ENCODE data around the gene PCSK7. TPM values are rescaled to one million over a fixed set of nuclear protein-coding genes. Genes with fewer than 3 reads are reported as not detected.

The PCSK7 gene
- total and polyA plus RNA-seq, 2 donors (not counting 3 experiments of a cell fraction or from before 2014, with no cell fraction given): 40.8 to 72.7 TPM

DNA sequence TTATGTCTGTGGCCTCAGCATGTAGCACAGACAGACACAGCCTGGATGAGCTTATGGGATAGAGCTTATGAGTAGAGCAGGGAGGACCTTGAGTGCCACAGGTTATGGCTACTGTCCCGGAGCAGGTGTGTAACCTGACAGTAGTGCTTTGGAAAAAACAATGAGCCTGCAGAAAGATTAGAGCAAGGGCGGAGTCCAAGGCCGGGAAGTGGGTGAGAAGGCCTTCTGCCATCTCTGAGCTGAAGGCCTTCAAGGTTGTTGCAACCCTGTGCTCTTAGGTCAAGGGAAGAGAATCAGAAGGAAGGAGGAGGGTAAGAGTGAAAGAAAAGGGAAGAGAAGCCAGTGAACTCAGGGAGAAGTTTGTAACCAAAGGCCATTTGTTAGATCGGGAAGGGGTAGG, 36.6 kb downstream of the PCSK7 start:
- BruUV-seq (replicated peaks): no TSS peak
- POLR2A ChIA-PET: no interaction called here
- Histone ChIP-seq H3K79me2 (ENCODE audit: control insufficient read depth, insufficient read depth, low read length) (no peaks in the 10 kb centered on the region), H4K20me1 (replicated peaks; ENCODE audit: control insufficient read depth, extremely low read depth, insufficient read depth, low read length) (no peaks in the 10 kb centered on the region), H3K9ac (replicated peaks; ENCODE audit: extremely low read depth, insufficient read depth, low read length) (no peak overlapping the region), H3K9me1 (replicated peaks; ENCODE audit: control insufficient read depth, extremely low read depth, insufficient read depth, low read length) (no peaks in the 10 kb centered on the region), H3K4me3 (replicated peaks in 1 of 3; ENCODE audit: insufficient read depth in 1 of 3, low read depth in 1 of 3, low read length in 3 of 3) (no peak overlapping the region), H2AFZ (ENCODE audit: low read depth, low read length) (no peak overlapping the region), H3K36me3 (ENCODE audit: control insufficient read depth in 2 of 2, extremely low read depth in 1 of 2, insufficient read depth in 2 of 2, low read length in 2 of 2) (peaks cover 0 to 9% of the 10 kb centered on the region in 2 experiments), H3K4me2 (ENCODE audit: insufficient read depth, low read length) (no peak overlapping the region), H3K27ac (ENCODE audit: insufficient read depth, low read depth, low read length) (no peak overlapping the region), H3K27me3 (ENCODE audit: control insufficient read depth in 2 of 2, insufficient read depth in 2 of 2, low read length in 2 of 2) (no peaks in the 10 kb centered on the region), H3K9me3 (replicated peaks; ENCODE audit: control insufficient read depth, insufficient read depth, low read length) (no peaks in the 10 kb centered on the region), H3K4me1 (ENCODE audit: control insufficient read depth, extremely low read depth, insufficient read depth, low read length) (peaks cover 9% of the 10 kb centered on the region)
- FAIRE-seq (no peak), DNase-seq (ENCODE audit: low read depth, low spot score) (no peak)
- CTCF ChIA-PET: interaction anchor here (1.1 to 1.6 kb wide), 2 partner anchors 14 to 32 kb away, joined by 3 to 5 read pairs; no protein-coding TSS in a partner anchor
- dilution Hi-C loops (cut with MboI; ENCODE audit: extremely low pct_ligation_motif_present, low sequenced_read_pairs): no loop called here
- intact Hi-C loops (cut with micrococcal nuclease): no loop called here
- TF ChIP-seq, protein P1, sequence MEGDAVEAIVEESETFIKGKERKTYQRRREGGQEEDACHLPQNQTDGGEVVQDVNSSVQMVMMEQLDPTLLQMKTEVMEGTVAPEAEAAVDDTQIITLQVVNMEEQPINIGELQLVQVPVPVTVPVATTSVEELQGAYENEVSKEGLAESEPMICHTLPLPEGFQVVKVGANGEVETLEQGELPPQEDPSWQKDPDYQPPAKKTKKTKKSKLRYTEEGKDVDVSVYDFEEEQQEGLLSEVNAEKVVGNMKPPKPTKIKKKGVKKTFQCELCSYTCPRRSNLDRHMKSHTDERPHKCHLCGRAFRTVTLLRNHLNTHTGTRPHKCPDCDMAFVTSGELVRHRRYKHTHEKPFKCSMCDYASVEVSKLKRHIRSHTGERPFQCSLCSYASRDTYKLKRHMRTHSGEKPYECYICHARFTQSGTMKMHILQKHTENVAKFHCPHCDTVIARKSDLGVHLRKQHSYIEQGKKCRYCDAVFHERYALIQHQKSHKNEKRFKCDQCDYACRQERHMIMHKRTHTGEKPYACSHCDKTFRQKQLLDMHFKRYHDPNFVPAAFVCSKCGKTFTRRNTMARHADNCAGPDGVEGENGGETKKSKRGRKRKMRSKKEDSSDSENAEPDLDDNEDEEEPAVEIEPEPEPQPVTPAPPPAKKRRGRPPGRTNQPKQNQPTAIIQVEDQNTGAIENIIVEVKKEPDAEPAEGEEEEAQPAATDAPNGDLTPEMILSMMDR (IDR thresholded peaks at IDR 0.05; ENCODE audit: extremely low read depth in 1 of 2, insufficient read depth in 1 of 2, low read depth in 1 of 2, low read length in 2 of 2): no peak
- TF ChIP-seq GATA2 (IDR thresholded peaks at IDR 0.05; ENCODE audit: insufficient read depth, insufficient read length, low read depth, low read length) (no peak), JUN (IDR thresholded peaks at IDR 0.05; ENCODE audit: borderline replicate concordance, insufficient read depth, insufficient read length, low read depth) (no peak), FOS (IDR thresholded peaks at IDR 0.05; ENCODE audit: borderline replicate concordance, insufficient read depth, low read length) (no peak), POLR2AphosphoS5 (IDR thresholded peaks at IDR 0.05; ENCODE audit: insufficient read depth, low read depth, low read length) (no peak), POLR2A (IDR thresholded peaks at IDR 0.05; ENCODE audit: low read depth, low read length) (no peak), EZH2 (IDR thresholded peaks at IDR 0.05; ENCODE audit: borderline replicate concordance, low read depth, low read length, severe bottlenecking) (no peak), MYC (IDR thresholded peaks at IDR 0.05; ENCODE audit: low read depth, low read length) (no peak)
- TF ChIP-seq, protein P2, sequence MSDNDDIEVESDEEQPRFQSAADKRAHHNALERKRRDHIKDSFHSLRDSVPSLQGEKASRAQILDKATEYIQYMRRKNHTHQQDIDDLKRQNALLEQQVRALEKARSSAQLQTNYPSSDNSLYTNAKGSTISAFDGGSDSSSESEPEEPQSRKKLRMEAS (IDR thresholded peaks at IDR 0.05; ENCODE audit: insufficient read depth, insufficient read length): no peak
